Measurements from ENCODE around the gene PHLDB1. TPM values are rescaled to one million over a fixed set of nuclear protein-coding genes. Genes with fewer than 3 reads are reported as not detected.

The PHLDB1 gene
- total RNA-seq, 1 donor from 2014 or later = 179 TPM

- no peaks in the 10 kb centered on the region for H3K79me2 ChIP-seq (ENCODE audit: insufficient read depth, low read length)
- H3K4me1 Mint-ChIP-seq (ENCODE audit: low read depth, unreplicated experiment) = no peaks in the 10 kb centered on the region
- no peak overlapping the region for H2AFZ ChIP-seq (ENCODE audit: low read depth, low read length)
- H3K9me3 Mint-ChIP-seq (ENCODE audit: unreplicated experiment) = peaks cover 4% of the 10 kb centered on the region
- no peak overlapping the region for H3K4me3 ChIP-seq (ENCODE audit: insufficient read depth, low read depth, low read length)
- H3K27ac Mint-ChIP-seq (ENCODE audit: unreplicated experiment) = no peak overlapping the region
- H3K36me3 ChIP-seq (ENCODE audit: insufficient read depth, low read length) = no peaks in the 10 kb centered on the region
- no peak overlapping the region for H3K27ac ChIP-seq (ENCODE audit: low read depth, low read length)
- DNase-seq (ENCODE audit: low read depth) (no peak), FAIRE-seq (no peak)
- TF ChIP-seq EZH2 (IDR thresholded peaks at IDR 0.05; ENCODE audit: insufficient read depth, low read length) (no peak), CTCF (IDR thresholded peaks at IDR 0.05; ENCODE audit: insufficient read depth, low read depth, low read length) (no peak)
- no peaks in the 10 kb centered on the region for H4K20me1 ChIP-seq (ENCODE audit: insufficient read depth, low read length)
- no peak overlapping the region for H3K4me2 ChIP-seq (ENCODE audit: low read length)
- H3K4me1 ChIP-seq (ENCODE audit: insufficient read depth, low read length) = peaks cover 3% of the 10 kb centered on the region
- peaks cover 11% of the 10 kb centered on the region for H3K27me3 ChIP-seq (ENCODE audit: insufficient read depth, low read length)
- H3K9ac ChIP-seq (ENCODE audit: low read length) = no peak overlapping the region
- H3K4me3 Mint-ChIP-seq (ENCODE audit: unreplicated experiment) = no peak overlapping the region
- peaks cover 16% of the 10 kb centered on the region for H3K27me3 Mint-ChIP-seq (ENCODE audit: low read depth, unreplicated experiment)
- H3K36me3 Mint-ChIP-seq (ENCODE audit: low read depth, unreplicated experiment) = no peaks in the 10 kb centered on the region
- peaks cover 3% of the 10 kb centered on the region for H3K9me3 ChIP-seq (ENCODE audit: insufficient read depth, low read depth, low read length)
These were observed 96.2 kb downstream of the PHLDB1 start for GRCh38 chr11:118703563-118704106.

- no peak overlapping the region for H3K4me2 ChIP-seq (ENCODE audit: low read length)
- H3K27me3 ChIP-seq (ENCODE audit: insufficient read depth, low read length) = peaks cover 11% of the 10 kb centered on the region
- peak overlapping the region; percentile 8 for H2AFZ ChIP-seq (ENCODE audit: low read depth, low read length)
- H3K9ac ChIP-seq (ENCODE audit: low read length) = no peak overlapping the region
- Mint-ChIP-seq H3K4me3 (ENCODE audit: unreplicated experiment) (no peak overlapping the region), H3K27ac (ENCODE audit: unreplicated experiment) (no peak overlapping the region), H3K9me3 (ENCODE audit: unreplicated experiment) (peaks cover 4% of the 10 kb centered on the region), H3K4me1 (ENCODE audit: low read depth, unreplicated experiment) (no peaks in the 10 kb centered on the region), H3K36me3 (ENCODE audit: low read depth, unreplicated experiment) (no peaks in the 10 kb centered on the region), H3K27me3 (ENCODE audit: low read depth, unreplicated experiment) (peaks cover 16% of the 10 kb centered on the region)
- peaks cover 3% of the 10 kb centered on the region for H3K4me1 ChIP-seq (ENCODE audit: insufficient read depth, low read length)
- no peaks in the 10 kb centered on the region for H3K79me2 ChIP-seq (ENCODE audit: insufficient read depth, low read length)
- FAIRE-seq = no peak
- DNase-seq (ENCODE audit: low read depth) = no peak
- no peaks in the 10 kb centered on the region for H3K36me3 ChIP-seq (ENCODE audit: insufficient read depth, low read length)
- no peak for TF ChIP-seq EZH2 (IDR thresholded peaks at IDR 0.05; ENCODE audit: insufficient read depth, low read length)
- no peak for TF ChIP-seq CTCF (IDR thresholded peaks at IDR 0.05; ENCODE audit: insufficient read depth, low read depth, low read length)
- no peaks in the 10 kb centered on the region for H4K20me1 ChIP-seq (ENCODE audit: insufficient read depth, low read length)
- H3K27ac ChIP-seq (ENCODE audit: low read depth, low read length) = no peak overlapping the region
- H3K4me3 ChIP-seq (ENCODE audit: insufficient read depth, low read depth, low read length) = no peak overlapping the region
- peaks cover 3% of the 10 kb centered on the region for H3K9me3 ChIP-seq (ENCODE audit: insufficient read depth, low read depth, low read length)
These were observed 97.8 kb downstream of the PHLDB1 start for GRCh38 chr11:118705111-118705741.

Measured in astrocyte (in vitro differentiated cells and primary cell).